Stromal cell of bone marrow (primary cell): ENCODE measurements around the gene ERLEC1.
"Not testable (repeated sequence)": the region's sequence is repeated elsewhere in the genome, so short reads cannot be mapped to it uniquely, and the experiment has no call there.

ENCODE experiments used
- DNase-seq: peaks from one replicate; pipeline ENCODE4 v3.0.0-alpha.2; 2012; ENCODE audit warnings: low read depth

ERLEC1 gene, protein sequence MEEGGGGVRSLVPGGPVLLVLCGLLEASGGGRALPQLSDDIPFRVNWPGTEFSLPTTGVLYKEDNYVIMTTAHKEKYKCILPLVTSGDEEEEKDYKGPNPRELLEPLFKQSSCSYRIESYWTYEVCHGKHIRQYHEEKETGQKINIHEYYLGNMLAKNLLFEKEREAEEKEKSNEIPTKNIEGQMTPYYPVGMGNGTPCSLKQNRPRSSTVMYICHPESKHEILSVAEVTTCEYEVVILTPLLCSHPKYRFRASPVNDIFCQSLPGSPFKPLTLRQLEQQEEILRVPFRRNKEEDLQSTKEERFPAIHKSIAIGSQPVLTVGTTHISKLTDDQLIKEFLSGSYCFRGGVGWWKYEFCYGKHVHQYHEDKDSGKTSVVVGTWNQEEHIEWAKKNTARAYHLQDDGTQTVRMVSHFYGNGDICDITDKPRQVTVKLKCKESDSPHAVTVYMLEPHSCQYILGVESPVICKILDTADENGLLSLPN

DNA sequence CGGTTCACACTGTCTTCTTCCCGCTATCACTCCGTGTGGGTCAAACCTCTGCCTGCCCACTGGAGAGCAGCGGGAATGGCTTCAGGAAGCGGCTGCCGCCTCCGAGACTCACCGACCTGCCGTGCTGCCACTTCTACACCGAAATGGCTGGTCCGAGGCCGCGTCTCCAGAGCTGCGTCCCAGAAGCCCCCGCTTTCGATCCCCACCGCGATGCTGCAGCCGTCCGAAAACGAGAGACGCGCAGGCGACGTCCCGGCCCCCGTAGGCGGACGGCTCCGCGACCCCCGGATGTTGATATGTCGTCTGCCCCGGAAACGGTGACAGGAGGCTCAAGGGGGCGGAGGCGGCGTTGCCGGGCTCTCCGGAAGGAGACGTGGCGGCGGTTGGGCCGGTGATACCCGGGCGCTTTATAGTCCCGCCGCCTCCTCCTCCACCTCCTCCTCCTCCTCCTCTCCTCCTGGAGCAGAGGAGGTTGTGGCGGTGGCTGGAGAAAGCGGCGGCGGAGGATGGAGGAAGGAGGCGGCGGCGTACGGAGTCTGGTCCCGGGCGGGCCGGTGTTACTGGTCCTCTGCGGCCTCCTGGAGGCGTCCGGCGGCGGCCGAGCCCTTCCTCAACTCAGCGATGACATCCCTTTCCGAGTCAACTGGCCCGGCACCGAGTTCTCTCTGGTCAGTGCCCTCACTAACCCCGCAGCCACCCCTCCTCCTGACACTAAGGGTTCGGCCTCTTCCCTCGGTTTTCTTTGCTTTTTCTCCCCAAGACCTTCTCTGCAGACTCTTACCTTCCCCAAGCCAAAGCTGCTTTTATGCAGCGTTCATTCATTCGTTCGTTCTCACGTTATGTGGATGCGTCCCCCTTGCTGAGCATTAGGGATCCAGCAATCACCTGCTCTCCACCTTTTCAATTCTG is at the start of gene ERLEC1, which contains the start of gene ASB3:
Gene ERLEC1, plus strand, starts transcription at position 340 of the 909 bp plus-strand sequence. Its CDS starts 167 bp downstream, at position 507.
Gene ASB3, minus strand, starts transcription at position 249 of the 909 bp plus-strand sequence. CDS start 21,381 bp downstream, outside the sequence.
- DNase-seq: peak; percentile 59

DNA sequence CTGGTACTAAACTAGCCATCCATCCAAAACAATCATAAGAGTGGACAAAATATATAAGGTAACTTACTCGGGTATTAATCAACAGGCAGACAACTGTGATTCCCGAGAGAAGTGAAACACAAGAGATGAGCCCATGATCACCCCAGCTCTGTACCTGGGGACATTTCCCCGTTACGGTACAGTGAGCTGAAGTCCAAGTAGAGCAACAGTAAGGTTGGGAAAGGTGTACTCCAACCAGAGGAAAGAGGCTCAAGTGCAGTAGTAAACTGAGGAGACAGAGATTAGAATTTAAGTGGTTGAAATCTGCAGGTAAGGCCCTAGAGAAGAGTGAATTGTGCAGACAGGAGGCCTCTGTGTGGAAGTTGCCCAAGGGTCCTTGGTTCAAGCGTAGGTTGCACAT is 49.8 kb upstream of the ERLEC1 start:
- no peak for DNase-seq

DNA sequence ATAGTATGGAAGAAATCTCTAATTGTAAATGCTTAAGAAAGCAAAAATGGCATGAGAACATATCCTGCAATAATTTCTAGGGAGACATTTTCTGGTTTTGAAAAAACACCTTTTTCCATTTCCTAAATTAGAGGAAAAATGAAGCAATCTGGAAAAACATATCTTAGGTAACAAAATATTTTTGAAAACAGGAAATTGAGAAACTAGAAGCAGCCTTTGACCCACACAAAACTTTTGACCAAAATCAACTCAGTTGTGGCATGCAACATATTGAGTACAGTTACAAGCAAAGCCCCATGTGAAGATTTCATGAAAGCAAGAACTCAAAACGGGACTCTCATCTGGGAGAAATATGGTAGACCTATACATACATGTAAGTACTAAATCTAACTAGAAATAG is 47.8 kb upstream of the ERLEC1 start:
- no peak for DNase-seq

DNA sequence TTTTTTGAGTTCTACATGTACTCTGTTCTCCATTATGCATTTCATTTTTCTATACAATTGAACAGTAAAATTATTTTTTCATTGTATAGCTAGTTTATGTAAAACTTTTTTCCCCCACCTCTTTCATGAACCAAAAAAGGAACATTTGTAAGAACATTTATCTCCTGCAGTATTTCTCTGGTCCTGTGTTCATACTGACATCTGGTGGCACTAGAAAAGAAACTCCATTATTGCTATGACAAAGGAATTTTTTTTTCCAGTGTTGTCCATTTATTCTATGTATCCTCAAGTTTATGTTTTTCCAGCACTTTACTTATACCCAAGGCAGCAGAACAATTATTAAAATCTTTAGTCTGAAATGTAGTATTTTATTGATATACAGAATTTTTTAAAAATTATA is 46.7 kb upstream of the ERLEC1 start:
- peak; percentile 37 for DNase-seq

DNA sequence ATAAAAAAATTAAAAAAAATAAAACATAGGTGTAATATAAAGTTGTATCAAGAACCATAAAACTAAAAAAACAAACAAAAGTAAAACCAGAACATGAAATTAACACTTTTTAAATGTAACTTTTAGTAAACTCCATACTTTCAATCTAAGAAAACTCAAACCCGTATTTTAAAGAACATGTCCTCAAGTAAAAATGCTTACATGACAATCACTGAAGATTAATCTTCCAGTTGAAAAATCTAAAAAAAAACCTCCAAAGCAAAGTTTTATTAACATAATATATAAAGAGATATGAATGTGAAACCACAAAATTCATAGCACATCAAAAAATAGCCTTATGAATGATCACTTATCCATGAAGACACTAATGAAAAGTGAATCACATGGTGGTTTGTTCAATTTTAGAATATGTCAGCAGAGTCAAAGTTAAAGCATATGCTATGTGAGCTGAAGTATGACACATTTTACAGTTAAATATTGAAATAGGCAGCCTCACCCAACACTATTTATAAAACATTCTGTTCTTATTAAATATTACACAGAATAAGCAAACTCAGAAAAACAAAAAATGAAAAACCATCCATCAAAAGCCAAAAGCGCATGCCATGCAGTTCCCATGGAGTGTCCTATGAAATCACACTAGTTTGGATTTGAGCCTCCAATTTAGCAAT is 42.3 kb upstream of the ERLEC1 start:
- peak; percentile 24 for DNase-seq

DNA sequence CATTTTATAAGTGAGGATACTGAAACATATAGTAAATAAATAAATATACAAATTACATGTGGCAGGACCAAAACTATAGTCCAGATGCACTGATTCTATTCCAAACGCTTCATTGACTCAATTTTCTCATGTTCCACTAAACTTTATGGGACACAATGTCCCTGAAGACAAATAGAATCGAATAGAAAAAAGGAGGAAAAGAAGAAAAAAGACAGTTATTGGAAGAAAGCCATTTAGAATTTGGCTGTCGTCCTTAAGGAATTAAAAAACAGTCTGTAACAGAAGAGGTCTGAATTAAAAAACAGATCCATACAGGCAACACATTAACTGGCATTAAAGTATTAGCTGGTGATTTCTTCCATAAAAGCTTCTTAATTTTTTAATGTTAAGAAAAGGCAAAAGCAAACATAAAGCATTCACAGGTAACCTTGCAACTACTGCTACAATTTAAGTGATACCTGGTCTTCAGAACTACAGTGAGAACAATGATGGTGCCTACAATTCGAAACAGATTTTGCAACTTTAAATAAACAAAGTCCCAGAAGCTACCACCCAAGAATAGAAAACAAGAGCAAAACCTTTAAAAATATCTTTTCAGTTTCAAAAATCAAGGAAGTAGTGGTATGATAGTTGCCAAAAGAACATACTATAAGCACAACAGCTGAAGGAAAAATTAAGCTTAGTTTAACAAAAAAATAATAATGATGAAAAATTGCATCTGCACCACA is 36.6 kb upstream of the ERLEC1 start:
- no peak for DNase-seq

DNA sequence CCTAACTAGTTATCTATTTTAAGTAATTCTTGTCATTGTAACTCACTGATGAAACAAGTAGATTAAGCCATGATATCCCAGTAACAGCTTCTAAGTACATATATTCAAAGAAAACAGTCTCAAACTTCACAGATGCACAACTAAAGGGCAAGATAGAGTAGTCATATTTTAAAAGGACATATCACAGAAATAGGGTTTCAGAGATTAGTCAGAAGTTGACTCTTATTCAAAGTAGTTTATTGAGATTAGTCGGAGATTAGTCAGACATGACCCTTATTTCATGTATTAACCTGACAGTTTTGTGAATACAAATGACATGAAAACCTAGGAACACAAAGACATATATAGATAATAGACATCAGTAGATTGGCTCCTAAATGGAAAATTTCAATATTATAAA is 35.1 kb upstream of the ERLEC1 start:
- peak; percentile 36 for DNase-seq

DNA sequence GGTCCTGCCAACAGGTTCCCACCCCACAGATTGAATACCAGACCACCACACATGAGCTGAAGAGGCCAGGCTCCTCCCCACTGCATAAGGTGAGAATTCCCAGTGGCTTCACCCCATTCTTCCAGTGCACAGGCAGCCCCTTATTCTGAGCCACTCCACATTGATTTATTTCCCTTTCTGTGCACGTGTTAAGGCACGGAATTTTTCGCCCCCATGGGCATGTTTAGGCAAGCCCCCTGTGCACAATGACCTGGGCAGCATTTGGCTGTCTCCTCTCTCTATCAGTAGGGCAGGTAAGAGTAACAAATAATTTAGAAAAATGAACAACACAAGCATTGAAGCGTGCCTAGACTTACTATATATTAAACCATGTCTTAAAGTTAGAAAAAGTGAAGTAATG is 34.5 kb upstream of the ERLEC1 start:
- no peak for DNase-seq

DNA sequence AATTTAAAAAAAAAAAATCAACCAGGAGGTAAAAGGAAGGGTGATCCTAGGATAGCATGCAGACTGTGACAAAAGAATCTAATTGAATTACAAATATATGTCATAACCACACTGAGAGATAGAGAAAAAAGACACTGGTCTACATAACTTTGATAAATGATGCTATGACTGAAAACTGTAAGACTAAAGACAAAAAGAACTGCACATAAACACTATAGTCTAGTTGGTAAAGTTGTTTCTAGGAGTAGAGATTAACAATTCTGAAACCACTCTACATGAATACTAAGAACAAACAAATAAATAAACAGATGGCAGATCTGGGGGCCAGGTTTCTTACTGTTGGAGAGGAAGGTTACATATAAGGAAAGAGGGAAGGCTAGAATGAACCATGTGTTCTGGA is 33.8 kb upstream of the ERLEC1 start:
- DNase-seq: no peak

DNA sequence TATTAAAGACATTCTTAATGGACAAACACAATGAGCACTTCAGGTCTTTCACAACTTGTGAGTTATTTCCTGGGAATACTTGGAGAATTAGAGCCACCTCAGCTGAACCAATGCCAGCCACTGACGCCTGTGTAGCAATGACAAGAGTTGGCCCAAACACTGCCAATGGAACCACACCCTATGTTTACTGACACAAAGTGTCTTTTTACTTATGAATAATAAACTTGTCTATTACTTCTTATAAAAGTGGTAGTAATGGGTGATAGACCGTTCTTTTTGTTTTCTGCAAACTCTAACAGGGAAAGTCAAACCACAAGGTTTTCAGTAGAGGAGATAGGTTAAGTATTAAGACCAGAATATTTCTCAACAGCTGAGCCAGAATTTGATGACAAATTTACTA is 31.7 kb upstream of the ERLEC1 start:
- no peak for DNase-seq

DNA sequence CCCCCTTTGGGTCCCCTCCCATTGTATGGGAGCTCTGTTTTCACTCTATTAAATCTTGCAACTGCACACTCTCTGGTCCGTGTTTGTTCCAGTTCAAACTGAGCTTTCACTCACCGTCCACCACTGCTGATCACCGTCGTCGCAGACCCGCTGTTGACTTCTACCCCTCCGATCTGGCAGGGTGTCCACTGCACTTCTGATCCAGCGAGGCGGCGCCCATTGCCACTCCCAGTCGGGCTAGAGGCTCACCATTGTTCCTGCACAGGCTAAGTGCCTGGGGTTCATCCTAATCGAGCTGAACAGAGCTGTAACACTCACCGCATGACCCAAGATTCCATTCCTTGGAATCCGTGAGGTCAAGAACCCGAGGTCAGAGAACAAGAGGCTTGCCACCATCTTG is 30.2 kb upstream of the ERLEC1 start:
- DNase-seq: no peak

DNA sequence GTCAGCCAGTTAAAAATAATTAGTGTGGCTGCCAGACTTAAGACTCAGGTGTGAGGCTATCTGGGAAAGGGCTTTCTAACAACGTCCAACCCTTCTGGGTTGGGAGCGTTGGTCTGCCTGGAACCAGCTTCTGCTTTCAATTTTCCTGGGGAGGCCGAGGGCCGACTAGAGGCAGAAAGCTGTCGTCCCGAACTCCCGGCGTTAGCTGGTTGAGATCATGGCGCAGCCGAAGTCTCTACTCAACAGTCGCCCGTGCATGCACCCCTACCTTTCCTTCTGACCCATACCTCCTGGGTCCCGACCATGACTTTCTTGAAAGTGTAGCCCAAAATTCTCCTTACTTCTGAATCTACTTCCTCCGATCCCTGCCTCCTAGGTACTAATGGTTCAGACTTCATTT is 29.6 kb upstream of the ERLEC1 start:
- not testable (repeated sequence) for DNase-seq

DNA sequence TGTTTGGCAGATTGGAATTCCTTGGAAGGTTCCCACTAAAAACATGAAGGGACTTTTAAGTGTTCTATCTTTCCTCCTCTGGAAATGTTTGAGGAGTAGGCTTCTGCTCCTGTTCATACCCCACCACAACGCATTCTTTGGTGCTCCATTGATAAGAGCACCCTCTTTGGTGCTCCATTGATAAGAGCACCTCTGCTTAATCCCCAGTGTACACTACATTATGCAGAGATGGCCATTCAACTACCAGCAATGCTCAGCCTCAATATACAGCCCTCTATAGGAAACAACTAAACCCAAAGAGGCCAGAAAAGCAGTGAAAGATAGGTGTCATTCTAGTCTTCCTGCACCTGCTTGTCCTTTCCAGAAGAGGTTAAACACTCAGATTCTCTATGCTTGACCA is 21.1 kb upstream of the ERLEC1 start:
- DNase-seq: no peak

DNA sequence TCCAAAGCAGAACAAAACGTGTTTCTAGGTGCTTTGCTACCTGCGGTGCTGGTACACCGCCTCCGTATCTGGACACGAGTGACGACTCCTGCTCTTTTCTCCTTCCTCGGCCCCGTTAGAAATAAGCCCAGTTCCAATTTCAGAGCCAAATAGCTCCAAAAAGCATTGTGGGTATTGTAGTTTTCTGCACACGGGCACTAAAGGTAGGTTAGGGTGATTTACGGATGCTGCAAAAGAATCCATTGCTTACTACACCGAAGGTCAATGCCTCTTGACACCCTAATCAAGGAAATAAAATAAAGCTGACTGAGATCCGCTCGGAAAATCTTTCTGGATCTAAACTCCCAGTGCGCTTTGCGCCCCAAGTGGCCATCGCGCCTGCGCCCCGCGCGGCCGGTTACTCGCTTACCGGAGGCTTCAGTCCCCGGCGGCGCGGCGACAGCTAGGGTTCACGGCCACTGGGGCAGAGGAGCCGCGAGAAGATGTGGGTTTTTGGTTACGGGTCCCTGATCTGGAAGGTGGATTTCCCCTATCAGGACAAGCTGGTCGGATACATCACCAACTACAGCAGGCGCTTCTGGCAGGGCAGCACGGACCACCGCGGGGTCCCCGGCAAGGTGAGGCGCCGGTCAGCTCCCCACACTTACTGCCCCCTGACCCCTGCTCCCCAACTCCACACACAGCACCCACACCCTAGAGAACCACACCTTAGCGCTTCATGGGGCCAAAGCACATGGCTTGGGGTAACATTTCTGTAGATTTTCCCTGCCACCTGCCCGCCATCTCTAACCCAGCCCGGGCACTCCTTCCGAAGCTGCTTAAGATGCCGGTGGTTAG is 19.2 kb upstream of the ERLEC1 start, which contains the start of gene CHAC2:
Gene CHAC2, plus strand, starts transcription at position 400 of the 837 bp plus-strand sequence. Its CDS starts 83 bp downstream, at position 483.
- DNase-seq: peak; percentile 44

DNA sequence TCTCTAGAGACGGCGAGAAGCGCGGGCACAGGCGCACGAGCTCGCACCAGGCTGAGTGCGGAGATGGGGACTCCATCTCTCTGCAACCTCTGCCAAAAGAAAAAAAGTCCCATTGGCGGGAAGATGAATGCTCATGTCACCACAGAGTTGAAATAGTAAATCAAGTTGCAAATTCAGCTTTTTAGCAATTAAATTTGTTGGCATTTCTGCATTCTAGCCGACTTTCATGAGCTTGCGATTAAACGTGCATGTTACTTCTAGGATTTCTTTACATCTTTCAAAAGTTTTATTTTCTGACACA is 18.7 kb upstream of the ERLEC1 start:
- DNase-seq: no peak

DNA sequence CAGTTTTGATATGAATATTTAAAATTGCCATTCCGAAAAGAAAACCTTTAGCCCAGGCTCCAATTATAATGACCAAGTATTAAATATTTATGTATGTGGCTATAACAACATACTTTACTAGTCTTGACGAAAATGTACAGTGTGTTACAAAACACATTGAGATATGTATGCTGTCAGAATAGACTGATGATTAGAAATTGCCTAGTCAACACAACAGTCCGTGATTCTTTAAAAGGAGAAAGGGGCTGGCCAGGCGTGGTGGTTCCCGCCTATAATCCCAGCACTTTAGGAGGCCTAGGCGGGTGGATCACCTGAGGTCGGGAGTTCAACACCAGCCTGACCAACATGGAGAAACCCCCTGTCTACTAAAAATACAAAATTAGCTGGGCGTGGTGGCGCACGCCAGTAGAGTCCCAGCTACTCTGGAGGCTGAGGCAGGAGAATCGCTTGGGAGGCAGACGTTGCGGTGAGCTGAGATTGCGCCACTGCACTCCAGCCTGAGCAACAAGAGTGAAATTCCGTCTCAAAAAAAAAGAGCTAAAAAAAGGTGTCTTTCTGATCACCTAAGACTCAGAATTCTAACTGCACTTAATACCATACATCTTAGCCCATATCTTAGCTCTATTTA is 17.4 kb upstream of the ERLEC1 start:
- no peak for DNase-seq

DNA sequence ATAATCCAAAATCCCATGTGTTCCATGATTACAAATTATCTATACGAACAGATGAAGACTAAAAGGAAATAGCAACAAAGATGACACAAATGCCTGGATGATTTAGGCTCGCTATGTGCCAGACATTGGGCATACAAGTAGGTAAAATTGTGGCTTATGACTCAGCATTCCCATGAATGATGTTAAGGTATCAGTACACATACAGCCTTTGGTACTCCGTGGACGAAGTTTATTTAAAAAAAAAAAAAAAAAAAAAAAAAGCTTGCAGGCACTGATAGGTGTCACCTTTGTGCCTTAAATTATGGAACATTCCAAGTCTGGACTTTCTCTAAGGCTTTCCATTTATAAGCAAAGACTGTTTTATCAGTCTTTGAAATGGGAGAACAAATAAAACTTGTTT is 16.6 kb upstream of the ERLEC1 start:
- no peak for DNase-seq

DNA sequence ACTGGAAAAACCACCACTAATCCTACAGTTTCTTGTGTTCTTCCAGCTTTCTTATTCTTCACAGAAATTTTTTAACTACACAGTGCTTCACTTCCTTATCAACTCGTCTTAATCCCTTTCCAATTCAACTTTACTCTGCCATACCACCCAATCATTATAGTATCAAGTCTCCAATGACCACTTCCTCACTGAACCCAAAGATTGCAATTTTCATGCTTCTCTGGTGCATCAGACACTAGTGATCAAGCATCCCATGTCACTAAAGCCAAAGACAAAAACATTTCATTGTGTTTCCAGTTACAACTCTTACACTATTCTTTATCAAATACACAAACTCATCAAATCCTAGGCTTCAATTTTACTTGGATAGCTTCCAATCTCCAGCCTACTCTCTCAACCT is 9.7 kb upstream of the ERLEC1 start:
- no peak for DNase-seq

DNA sequence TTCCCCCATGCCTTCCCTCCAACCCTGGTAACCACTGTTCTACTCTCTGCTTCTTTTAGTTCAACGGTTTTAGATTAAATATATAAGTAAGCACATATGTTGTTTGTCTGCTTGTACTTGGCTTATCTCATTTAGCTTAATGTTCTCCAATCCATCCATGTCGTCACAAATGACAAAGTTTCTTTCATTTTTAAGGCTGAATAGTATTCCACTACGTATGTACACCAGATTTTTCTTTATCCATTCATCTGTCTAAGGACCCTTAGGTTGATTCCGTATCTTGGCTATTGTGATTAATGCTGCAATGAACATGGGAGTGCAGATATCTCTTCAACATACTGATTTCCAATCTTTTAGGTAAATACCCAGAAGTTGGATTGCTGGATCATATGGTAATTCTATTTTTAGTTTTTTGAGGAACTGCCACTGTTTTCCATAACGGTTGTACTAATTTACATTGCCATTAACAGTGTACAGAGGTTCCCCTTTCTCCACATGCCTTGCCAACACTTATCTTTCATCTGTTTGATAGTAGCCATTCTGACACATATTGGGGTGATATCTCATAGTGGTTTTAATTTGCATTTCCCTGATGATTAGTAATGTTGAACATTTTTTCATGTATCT is 8.2 kb upstream of the ERLEC1 start:
- no peak for DNase-seq

DNA sequence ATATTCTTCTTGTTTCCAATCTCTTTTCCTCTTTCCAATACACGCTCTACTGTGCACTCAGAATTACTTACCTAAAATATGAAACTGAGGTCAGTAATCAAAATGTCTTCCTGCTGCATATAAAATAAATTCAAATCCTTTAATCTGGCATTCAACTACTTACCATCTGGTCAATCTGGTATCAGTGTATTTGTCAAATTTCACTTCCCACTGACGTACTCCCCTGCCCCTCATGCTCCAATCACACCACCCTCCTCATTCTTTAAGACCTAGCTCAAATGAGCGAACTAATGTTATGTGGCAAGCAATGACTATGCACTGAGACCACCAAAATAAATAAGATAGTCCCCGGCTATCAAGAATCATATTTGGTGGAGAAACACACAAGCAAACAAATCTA is 6.8 kb upstream of the ERLEC1 start:
- DNase-seq: no peak
